Measurements from ENCODE around the gene CRYBG2. TPM values are rescaled to one million over a fixed set of nuclear protein-coding genes. Genes with fewer than 3 reads are reported as not detected.
"Not testable (repeated sequence)": the region's sequence is repeated elsewhere in the genome, so short reads cannot be mapped to it uniquely, and the experiment has no call there.

Gene CRYBG2
- polyA plus RNA-seq, 2 donors: 163 to 275 TPM

- WGBS, 2 donors: 89 to 94% methylated on average over 15 of the region's 15 CpGs
- Histone ChIP-seq H3K27ac (ENCODE audit: low read depth in 2 of 2, low read length in 1 of 2) (no peak overlapping the region), H3K36me3 (ENCODE audit: control insufficient read depth in 2 of 2, insufficient read depth in 2 of 2, low read length in 1 of 2) (peaks cover 0 to 34% of the 10 kb centered on the region in 2 donors)
Observed at GRCh38 chr1:26344147-26344920, 9.6 kb downstream of the CRYBG2 start.

DNA sequence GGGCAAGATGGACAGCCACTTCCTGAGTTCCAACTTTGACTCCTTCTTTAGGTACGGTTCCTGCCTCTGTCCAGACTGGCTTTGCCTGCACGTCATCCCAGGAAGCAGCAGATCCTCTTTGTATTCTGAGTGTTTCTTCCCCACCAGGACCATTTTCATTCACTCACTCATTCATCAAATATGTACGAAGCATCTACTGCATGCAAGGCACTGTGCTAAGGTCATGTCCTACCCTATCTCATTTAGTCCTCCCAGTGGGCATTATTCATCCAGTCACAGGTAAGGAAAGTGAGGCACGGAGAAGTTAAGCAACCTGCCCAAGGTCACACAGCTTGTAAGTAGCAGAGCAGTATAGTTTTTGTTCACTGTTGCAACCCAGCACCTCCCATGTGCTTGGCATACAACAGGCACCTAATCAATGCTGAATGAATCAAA lies 13.9 kb downstream of the CRYBG2 start:
- Histone ChIP-seq H3K36me3 (ENCODE audit: control insufficient read depth in 2 of 2, insufficient read depth in 2 of 2, low read length in 1 of 2) (peaks cover 0 to 35% of the 10 kb centered on the region in 2 donors), H3K27ac (ENCODE audit: low read depth in 2 of 2, low read length in 1 of 2) (no peak overlapping the region), H3K27me3 (ENCODE audit: control insufficient read depth in 1 of 2, insufficient read depth in 2 of 2, low read length in 2 of 2) (no peaks in the 10 kb centered on the region), H3K4me1 (ENCODE audit: control insufficient read depth in 2 of 2, insufficient read depth in 2 of 2, low read length in 1 of 2) (peaks cover 4 to 10% of the 10 kb centered on the region in 2 donors), H3K9me3 (ENCODE audit: control insufficient read depth in 2 of 2, insufficient read depth in 1 of 2, low read depth in 1 of 2, low read length in 1 of 2) (no peaks in the 10 kb centered on the region), H3K4me3 (ENCODE audit: low read depth in 1 of 2, low read length in 2 of 2) (no peak overlapping the region)
- 67 to 70% methylated on average over 4 of the region's 4 CpGs for WGBS, 2 donors

More at GRCh38 chr1:26344147-26344920, 9.6 kb downstream of the CRYBG2 start:
- Histone ChIP-seq H3K4me1 (ENCODE audit: control insufficient read depth in 2 of 2, insufficient read depth in 2 of 2, low read length in 1 of 2) (no peaks in the 10 kb centered on the region), H3K4me3 (ENCODE audit: low read depth in 1 of 2, low read length in 2 of 2) (no peak overlapping the region), H3K9me3 (ENCODE audit: control insufficient read depth in 2 of 2, insufficient read depth in 1 of 2, low read depth in 1 of 2, low read length in 1 of 2) (no peaks in the 10 kb centered on the region), H3K27me3 (ENCODE audit: control insufficient read depth in 1 of 2, insufficient read depth in 2 of 2, low read length in 2 of 2) (no peaks in the 10 kb centered on the region)

DNA sequence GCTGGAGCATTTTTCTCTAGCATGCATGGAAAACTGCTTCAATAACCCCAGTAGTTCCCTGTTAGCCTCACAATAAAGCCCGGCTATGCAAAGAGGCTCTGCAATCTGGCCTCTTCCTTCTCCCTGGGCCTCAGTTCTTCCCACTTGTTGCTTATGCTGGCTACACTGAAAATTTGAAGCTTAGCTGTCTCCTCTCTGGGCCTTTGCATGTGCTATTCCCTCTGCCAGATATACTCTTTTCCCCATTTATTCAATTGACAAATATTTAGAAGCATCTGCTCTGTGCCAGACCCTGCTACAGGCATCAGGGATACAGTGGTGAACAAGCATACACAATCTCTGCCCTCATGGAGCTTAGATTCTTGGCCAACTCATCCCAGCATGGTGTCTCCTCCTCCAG lies 15.3 kb downstream of the CRYBG2 start:
- peaks cover 0 to 24% of the 10 kb centered on the region in 2 donors for H3K36me3 ChIP-seq (ENCODE audit: control insufficient read depth in 2 of 2, insufficient read depth in 2 of 2, low read length in 1 of 2)
- WGBS, 2 donors: 83 to 89% methylated on average over 1 of the region's 1 CpG
- H3K4me3 ChIP-seq (ENCODE audit: low read depth in 1 of 2, low read length in 2 of 2): no peak overlapping the region
- no peak overlapping the region for H3K27ac ChIP-seq (ENCODE audit: low read depth in 2 of 2, low read length in 1 of 2)
- H3K4me1 ChIP-seq (ENCODE audit: control insufficient read depth in 2 of 2, insufficient read depth in 2 of 2, low read length in 1 of 2): peaks cover 4 to 10% of the 10 kb centered on the region in 2 donors
- no peaks in the 10 kb centered on the region for H3K9me3 ChIP-seq (ENCODE audit: control insufficient read depth in 2 of 2, insufficient read depth in 1 of 2, low read depth in 1 of 2, low read length in 1 of 2)
- H3K27me3 ChIP-seq (ENCODE audit: control insufficient read depth in 1 of 2, insufficient read depth in 2 of 2, low read length in 2 of 2): no peaks in the 10 kb centered on the region

DNA sequence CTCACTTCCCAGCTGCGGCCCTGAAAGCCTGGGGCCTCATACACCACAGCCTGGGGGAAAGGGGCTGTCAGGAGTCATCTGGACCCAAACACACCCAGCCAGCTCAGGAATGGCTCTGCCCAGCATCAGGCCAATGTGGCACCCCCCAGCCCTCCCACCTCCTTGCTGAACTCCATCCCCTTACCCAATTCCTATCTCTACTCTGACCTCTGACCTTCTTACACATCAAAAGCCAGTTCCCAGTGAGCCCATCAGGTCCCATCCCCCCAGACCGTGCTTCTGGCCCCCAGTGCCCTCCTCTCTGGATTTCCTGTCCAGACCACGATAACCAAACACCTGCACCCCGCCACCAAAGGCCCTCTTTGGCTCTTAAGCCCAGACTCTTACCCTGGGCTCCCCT lies 16.3 kb downstream of the CRYBG2 start:
- Histone ChIP-seq H3K36me3 (ENCODE audit: control insufficient read depth in 2 of 2, insufficient read depth in 2 of 2, low read length in 1 of 2) (peaks cover 0 to 18% of the 10 kb centered on the region in 2 donors), H3K27me3 (ENCODE audit: control insufficient read depth in 1 of 2, insufficient read depth in 2 of 2, low read length in 2 of 2) (no peaks in the 10 kb centered on the region), H3K4me1 (ENCODE audit: control insufficient read depth in 2 of 2, insufficient read depth in 2 of 2, low read length in 1 of 2) (peaks cover 4 to 10% of the 10 kb centered on the region in 2 donors), H3K4me3 (ENCODE audit: low read depth in 1 of 2, low read length in 2 of 2) (no peak overlapping the region), H3K27ac (ENCODE audit: low read depth in 2 of 2, low read length in 1 of 2) (peak overlapping the region in 1 of 2 donors; percentile 27), H3K9me3 (ENCODE audit: control insufficient read depth in 2 of 2, insufficient read depth in 1 of 2, low read depth in 1 of 2, low read length in 1 of 2) (no peaks in the 10 kb centered on the region)
- 79 to 81% methylated on average over 4 of the region's 4 CpGs for WGBS, 2 donors

- H3K27ac ChIP-seq (ENCODE audit: low read depth in 2 of 2, low read length in 1 of 2): peak overlapping the region; percentile 18 to 51
- 89 to 91% methylated on average over 7 of the region's 7 CpGs for WGBS, 2 donors
- peaks cover 0 to 18% of the 10 kb centered on the region in 2 donors for H3K36me3 ChIP-seq (ENCODE audit: control insufficient read depth in 2 of 2, insufficient read depth in 2 of 2, low read length in 1 of 2)
- H3K9me3 ChIP-seq (ENCODE audit: control insufficient read depth in 2 of 2, insufficient read depth in 1 of 2, low read depth in 1 of 2, low read length in 1 of 2): no peaks in the 10 kb centered on the region
- no peak overlapping the region for H3K4me3 ChIP-seq (ENCODE audit: low read depth in 1 of 2, low read length in 2 of 2)
- peaks cover 4 to 10% of the 10 kb centered on the region in 2 donors for H3K4me1 ChIP-seq (ENCODE audit: control insufficient read depth in 2 of 2, insufficient read depth in 2 of 2, low read length in 1 of 2)
- H3K27me3 ChIP-seq (ENCODE audit: control insufficient read depth in 1 of 2, insufficient read depth in 2 of 2, low read length in 2 of 2): no peaks in the 10 kb centered on the region
Observed at GRCh38 chr1:26337206-26337535, 16.8 kb downstream of the CRYBG2 start.

DNA sequence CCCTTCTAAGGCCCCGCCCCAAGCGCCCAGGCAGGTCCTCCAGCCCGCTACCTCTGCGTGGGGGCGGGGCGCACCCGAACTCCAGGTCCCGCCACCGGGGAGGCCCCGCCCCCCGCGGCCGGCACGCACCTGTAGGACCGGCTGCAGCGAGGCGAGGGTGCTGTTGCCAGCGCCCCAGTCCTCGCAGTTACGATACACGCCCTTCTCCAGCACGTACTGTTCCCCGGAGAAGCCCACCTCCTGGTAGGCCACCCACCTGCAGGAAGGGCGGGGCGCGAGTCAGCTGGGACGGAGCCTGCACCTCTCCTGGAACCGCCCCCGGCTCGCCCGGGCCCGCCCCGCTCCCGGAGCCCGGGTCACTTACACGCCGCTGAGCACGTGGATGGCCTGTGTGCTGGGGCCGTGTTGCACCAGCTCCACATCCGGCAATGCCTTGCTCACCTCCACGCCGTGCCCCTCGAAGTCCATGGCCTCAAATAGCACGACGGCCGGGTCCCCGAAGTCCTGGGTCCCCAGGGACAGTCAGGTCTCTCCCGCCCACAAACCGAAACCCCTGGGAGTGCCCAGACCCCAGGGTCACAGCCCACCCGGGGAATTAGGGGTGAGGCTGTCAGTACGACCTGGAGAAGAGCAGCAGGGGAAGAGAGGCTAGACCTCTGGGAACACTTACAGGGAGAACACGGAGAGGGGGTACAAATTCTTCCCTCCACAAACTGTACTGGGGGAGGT lies 17.3 kb downstream of the CRYBG2 start:
- Histone ChIP-seq H3K9me3 (ENCODE audit: control insufficient read depth in 2 of 2, insufficient read depth in 1 of 2, low read depth in 1 of 2, low read length in 1 of 2) (no peaks in the 10 kb centered on the region), H3K4me1 (ENCODE audit: control insufficient read depth in 2 of 2, insufficient read depth in 2 of 2, low read length in 1 of 2) (peaks cover 4 to 10% of the 10 kb centered on the region in 2 donors), H3K4me3 (ENCODE audit: low read depth in 1 of 2, low read length in 2 of 2) (peak overlapping the region; percentile 41 to 48), H3K36me3 (ENCODE audit: control insufficient read depth in 2 of 2, insufficient read depth in 2 of 2, low read length in 1 of 2) (peaks cover 0 to 15% of the 10 kb centered on the region in 2 donors), H3K27me3 (ENCODE audit: control insufficient read depth in 1 of 2, insufficient read depth in 2 of 2, low read length in 2 of 2) (no peaks in the 10 kb centered on the region), H3K27ac (ENCODE audit: low read depth in 2 of 2, low read length in 1 of 2) (peak overlapping the region; percentile 51 to 57)
- WGBS, 2 donors: 11 to 13% methylated on average over 41 to 52 of the region's 52 CpGs

DNA sequence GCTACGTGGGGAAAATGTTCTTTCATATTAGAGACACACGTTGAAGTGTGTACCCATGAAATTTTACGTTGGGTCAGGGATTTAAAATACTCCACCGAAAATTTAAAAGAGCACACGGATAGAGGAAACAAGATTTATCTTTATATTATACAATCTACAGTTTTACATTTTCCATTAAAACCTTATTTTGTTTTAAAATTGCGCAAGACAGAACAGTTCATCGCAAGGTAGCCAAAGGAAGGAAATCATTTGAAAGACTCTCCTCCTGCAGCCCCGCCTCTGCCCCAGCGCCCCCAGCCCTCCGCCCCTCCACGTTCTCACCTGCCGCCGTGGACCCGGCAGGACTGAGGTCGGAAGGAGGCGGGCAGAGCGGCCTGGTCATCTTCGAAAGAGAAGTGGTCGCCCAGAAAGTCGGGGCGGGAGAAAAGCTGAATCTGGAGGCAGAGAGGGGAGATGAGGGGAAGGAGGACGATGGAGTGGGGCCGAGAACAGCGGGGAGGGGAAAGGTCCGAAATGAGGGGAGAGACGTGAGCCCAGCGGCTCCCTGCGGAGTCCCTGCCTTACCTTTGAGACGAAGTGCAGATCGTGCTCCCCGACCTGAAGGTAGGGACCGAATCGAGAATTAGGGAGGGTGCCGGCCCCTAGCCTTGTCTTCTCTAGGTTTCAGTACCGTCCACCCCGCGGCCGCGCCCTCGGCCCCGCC lies 18.0 kb downstream of the CRYBG2 start:
- 2 to 4% methylated on average over 41 of the region's 41 CpGs for WGBS, 2 donors
- peak overlapping the region; percentile 41 to 54 for H3K4me3 ChIP-seq (ENCODE audit: low read depth in 1 of 2, low read length in 2 of 2)
- H3K27ac ChIP-seq (ENCODE audit: low read depth in 2 of 2, low read length in 1 of 2): peak overlapping the region; percentile 35 to 70
- H3K27me3 ChIP-seq (ENCODE audit: control insufficient read depth in 1 of 2, insufficient read depth in 2 of 2, low read length in 2 of 2): no peaks in the 10 kb centered on the region
- H3K36me3 ChIP-seq (ENCODE audit: control insufficient read depth in 2 of 2, insufficient read depth in 2 of 2, low read length in 1 of 2): peaks cover 0 to 22% of the 10 kb centered on the region in 2 donors
- H3K4me1 ChIP-seq (ENCODE audit: control insufficient read depth in 2 of 2, insufficient read depth in 2 of 2, low read length in 1 of 2): peaks cover 4 to 10% of the 10 kb centered on the region in 2 donors
- no peaks in the 10 kb centered on the region for H3K9me3 ChIP-seq (ENCODE audit: control insufficient read depth in 2 of 2, insufficient read depth in 1 of 2, low read depth in 1 of 2, low read length in 1 of 2)

GRCh38 chr1:26333312-26333711 lies 20.6 kb downstream of the CRYBG2 start:
- H3K9me3 ChIP-seq (ENCODE audit: control insufficient read depth in 2 of 2, insufficient read depth in 1 of 2, low read depth in 1 of 2, low read length in 1 of 2); H3K27ac ChIP-seq (ENCODE audit: low read depth in 2 of 2, low read length in 1 of 2); H3K4me3 ChIP-seq (ENCODE audit: low read depth in 1 of 2, low read length in 2 of 2); H3K27me3 ChIP-seq (ENCODE audit: control insufficient read depth in 1 of 2, insufficient read depth in 2 of 2, low read length in 2 of 2): not testable (repeated sequence)
- peaks cover 4 to 10% of the 10 kb centered on the region in 2 donors for H3K4me1 ChIP-seq (ENCODE audit: control insufficient read depth in 2 of 2, insufficient read depth in 2 of 2, low read length in 1 of 2)
- peaks cover 0 to 27% of the 10 kb centered on the region in 2 donors for H3K36me3 ChIP-seq (ENCODE audit: control insufficient read depth in 2 of 2, insufficient read depth in 2 of 2, low read length in 1 of 2)
- WGBS, 2 donors: 91 to 92% methylated on average over 8 of the region's 8 CpGs

DNA sequence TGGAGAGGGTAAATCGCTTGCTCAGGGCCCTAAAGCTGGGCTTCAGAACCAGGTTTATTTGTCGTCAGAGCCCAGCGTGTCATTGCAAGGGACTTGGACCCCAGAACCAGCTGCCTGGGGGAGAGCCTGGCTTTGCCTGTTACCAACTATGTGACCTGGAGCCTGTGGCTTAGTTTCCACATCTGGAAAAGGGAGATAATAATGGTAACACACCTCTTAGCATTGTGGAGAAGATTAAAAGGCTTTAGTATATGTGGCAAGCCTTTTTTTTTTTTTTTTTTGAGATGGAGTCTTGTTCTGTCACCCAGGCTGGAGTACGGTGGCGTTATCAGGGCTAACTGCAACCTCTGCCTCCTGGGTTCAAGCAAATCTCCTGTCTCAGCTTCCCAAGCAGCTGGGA lies 23.7 kb downstream of the CRYBG2 start:
- peaks cover 0 to 23% of the 10 kb centered on the region in 2 donors for H3K36me3 ChIP-seq (ENCODE audit: control insufficient read depth in 2 of 2, insufficient read depth in 2 of 2, low read length in 1 of 2)
- H3K27me3 ChIP-seq (ENCODE audit: control insufficient read depth in 1 of 2, insufficient read depth in 2 of 2, low read length in 2 of 2): no peaks in the 10 kb centered on the region
- 80 to 93% methylated on average over 5 of the region's 5 CpGs for WGBS, 2 donors
- H3K9me3 ChIP-seq (ENCODE audit: control insufficient read depth in 2 of 2, insufficient read depth in 1 of 2, low read depth in 1 of 2, low read length in 1 of 2): no peaks in the 10 kb centered on the region
- no peak overlapping the region for H3K27ac ChIP-seq (ENCODE audit: low read depth in 2 of 2, low read length in 1 of 2)
- H3K4me3 ChIP-seq (ENCODE audit: low read depth in 1 of 2, low read length in 2 of 2): no peak overlapping the region
- H3K4me1 ChIP-seq (ENCODE audit: control insufficient read depth in 2 of 2, insufficient read depth in 2 of 2, low read length in 1 of 2): peaks cover 0 to 3% of the 10 kb centered on the region in 2 donors
